ENCODE data around the gene ASXL2.
"Not testable (repeated sequence)": the region's sequence is repeated elsewhere in the genome, so short reads cannot be mapped to it uniquely, and the experiment has no call there.

ASXL2 gene

GRCh38 chr2:25894135-25894830 is 16.0 kb upstream of the ASXL2 start:
- in situ Hi-C loops (cut with HindIII; ENCODE audit: low sequenced_read_pairs): no loop called here

- in situ Hi-C loops (cut with HindIII; ENCODE audit: low sequenced_read_pairs): no loop called here
Observed at GRCh38 chr2:25891672-25892071, 13.4 kb upstream of the ASXL2 start.

- in situ Hi-C loops (cut with HindIII; ENCODE audit: low sequenced_read_pairs): no loop called here
Observed at GRCh38 chr2:25887624-25888242, 9.4 kb upstream of the ASXL2 start.

DNA sequence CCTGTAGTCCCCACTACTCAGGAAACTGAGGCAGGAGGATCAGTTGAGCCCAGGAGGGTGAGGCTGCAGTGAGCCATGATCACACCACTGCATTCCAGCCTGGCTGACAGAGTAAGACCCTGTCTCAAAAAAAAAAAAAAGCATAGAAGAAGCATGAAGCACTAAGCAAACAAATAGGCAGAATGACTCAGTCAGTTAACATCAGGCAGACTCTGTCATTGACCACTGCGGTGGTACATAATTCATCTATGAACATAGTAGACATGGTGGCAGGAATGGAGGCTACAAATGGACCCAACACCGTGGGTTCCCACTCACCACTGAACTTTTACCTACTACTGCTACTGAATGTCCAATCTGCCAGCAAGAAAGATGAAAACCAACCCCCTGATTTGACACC is 7.6 kb upstream of the ASXL2 start:
- in situ Hi-C loops (cut with HindIII; ENCODE audit: low sequenced_read_pairs): no loop called here

- in situ Hi-C loops (cut with HindIII; ENCODE audit: low sequenced_read_pairs): no loop called here
Observed at GRCh38 chr2:25881764-25882163, 3.5 kb upstream of the ASXL2 start.

DNA sequence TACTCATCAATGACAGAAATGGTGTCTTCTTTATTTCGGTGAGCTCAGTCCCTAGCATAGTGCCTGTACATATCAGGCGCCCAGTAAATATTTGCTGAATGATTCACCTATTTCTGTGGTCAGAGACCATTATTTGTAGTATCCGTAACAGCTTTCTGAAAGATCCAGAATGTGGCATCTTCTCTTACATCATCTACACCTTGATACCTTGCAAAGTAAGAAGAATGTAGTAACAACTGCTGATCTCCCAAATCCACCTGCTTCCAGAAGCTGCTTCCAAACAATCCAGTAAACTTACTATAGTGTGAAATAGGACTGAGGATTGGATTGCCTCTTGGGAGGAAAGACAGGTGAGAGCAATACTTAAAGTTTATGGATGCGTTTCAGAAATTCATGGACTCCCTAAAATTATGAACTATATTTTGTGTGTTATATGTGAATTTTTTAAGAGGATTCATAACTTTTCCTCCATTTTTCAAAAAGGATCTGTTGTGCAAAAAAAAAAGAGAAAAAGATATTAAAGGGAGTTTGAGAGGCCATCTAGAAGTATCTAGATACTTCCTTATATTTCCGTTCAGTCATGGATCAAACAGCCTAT is 945 bp upstream of the ASXL2 start:
- in situ Hi-C loops (cut with HindIII; ENCODE audit: low sequenced_read_pairs): loop anchor here (5.0 kb wide), 1 partner anchor 48 kb away; no protein-coding TSS in a partner anchor

- in situ Hi-C loops (cut with HindIII; ENCODE audit: low sequenced_read_pairs): loop anchor here (5.0 kb wide), 1 partner anchor 50 kb away; no protein-coding TSS in a partner anchor
Observed at GRCh38 chr2:25877431-25878360, 591 bp downstream of the ASXL2 start.

- in situ Hi-C loops (cut with HindIII; ENCODE audit: low sequenced_read_pairs): no loop called here
Observed at GRCh38 chr2:25872134-25872533, 6.2 kb downstream of the ASXL2 start.

DNA sequence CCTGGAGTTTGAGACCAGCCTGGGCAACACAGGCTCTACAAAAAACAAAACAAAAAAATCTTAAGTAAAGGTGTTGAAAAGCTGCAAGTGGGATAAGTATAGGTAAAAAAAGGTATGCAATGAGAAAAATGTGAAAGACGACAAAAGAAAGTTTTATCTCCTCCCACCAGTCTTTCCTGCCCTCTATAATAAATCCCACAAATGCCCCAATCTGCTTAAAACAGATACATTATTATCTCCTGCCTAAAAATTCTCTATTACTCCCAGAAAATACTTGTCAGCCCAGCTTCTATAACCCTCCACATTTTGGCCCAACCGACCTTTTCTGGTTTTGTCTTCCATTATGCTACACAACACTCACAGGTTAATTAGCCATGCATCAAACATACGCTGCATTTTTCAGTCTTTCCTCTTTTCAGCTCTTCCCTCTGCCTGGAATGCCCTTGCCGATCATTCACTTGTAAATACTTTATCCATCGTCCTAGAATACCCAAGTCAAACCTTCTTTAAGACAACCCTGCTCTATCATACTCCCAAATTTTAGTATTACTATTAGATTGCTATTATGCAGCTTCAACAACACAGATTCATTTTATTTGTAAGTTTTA is 10.8 kb downstream of the ASXL2 start:
- in situ Hi-C loops (cut with HindIII; ENCODE audit: low sequenced_read_pairs): loop anchor here (10.0 kb wide), 1 partner anchor 127 kb away; no protein-coding TSS in a partner anchor

DNA sequence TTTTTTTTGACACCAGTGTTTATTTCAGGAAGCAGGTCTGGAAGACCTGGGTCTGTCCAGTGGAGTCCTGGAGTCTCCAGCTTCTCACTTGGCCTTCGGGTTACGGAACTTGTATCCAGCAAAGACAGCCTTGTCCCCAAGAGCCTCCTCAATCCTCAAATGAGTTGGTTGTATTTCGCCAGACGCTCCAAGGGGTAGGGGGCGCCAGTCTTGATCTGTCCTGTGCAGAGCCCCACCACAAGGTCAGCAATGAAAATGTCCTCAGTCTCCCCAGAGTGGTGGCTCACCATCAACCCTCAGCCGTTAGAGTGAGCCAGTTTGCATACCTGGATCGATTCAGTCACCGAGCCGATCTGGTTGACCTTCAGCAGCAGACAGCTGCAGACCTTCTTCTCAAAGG is 21.9 kb downstream of the ASXL2 start:
- in situ Hi-C loops (cut with HindIII; ENCODE audit: low sequenced_read_pairs): no loop called here

DNA sequence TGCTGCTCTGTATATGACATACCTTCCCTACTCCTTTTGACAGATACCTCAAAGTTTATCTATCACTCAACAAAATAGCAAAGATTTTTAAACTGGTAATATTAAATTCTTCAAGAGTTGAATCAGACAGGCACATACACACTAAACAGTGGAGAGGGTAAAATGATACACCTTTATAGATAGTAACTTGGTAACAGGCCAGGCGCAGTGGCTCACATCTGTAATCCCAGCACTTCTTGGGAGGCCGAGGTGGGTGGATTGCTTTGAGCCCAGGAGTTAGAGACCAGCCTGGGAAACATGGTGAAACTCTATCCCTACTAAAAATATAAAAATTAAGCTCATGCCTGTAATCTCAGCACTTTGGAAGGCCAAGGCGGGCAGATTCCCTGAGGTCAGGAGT is 23.2 kb downstream of the ASXL2 start:
- in situ Hi-C loops (cut with HindIII; ENCODE audit: low sequenced_read_pairs): no loop called here

DNA sequence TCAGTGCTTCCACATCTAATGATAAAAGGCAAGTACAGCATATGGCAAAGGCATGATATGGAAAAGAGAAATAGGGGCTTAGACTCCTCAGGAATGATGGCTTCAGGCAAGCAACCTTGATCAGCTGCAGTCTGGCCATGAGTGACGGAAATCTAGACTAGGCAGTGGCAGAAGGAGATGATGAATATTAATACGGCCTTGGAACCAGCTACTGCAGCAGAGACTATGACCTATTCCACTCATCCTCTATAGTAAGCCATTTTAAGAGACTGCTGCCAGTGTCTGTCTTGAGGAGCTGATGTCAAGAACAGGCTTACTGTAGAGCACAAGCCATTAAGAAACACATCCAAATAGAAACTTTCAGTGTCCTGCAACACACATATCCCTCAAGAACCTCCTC is 23.7 kb downstream of the ASXL2 start:
- in situ Hi-C loops (cut with HindIII; ENCODE audit: low sequenced_read_pairs): no loop called here

DNA sequence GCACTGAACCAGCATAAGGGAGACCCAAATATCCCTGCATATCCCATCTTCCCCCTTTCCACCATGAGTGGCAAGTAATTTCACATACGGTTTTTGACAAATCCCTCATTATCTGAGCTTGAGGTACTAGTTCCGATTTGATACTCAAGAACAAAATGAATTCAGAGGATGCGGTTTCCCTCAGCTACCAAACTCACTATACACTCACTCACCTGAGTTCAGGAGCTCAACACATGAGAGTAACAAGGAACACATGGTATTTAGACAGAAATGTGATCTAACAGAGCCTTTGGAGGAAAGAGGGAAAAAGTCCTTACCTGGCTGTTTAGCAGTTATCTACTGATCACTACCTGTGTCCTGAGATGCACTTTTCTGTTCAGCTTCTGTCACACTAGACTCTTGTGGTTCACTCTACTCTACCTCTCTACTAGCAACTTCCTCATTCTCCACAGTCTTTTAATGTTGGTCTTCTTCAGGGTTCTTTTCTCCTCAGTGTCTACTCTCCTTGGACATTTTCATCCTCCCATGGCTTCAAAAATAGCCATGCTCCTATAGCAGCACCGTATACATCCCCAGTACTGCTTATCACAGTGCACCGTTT is 25.1 kb downstream of the ASXL2 start:
- in situ Hi-C loops (cut with HindIII; ENCODE audit: low sequenced_read_pairs): no loop called here

DNA sequence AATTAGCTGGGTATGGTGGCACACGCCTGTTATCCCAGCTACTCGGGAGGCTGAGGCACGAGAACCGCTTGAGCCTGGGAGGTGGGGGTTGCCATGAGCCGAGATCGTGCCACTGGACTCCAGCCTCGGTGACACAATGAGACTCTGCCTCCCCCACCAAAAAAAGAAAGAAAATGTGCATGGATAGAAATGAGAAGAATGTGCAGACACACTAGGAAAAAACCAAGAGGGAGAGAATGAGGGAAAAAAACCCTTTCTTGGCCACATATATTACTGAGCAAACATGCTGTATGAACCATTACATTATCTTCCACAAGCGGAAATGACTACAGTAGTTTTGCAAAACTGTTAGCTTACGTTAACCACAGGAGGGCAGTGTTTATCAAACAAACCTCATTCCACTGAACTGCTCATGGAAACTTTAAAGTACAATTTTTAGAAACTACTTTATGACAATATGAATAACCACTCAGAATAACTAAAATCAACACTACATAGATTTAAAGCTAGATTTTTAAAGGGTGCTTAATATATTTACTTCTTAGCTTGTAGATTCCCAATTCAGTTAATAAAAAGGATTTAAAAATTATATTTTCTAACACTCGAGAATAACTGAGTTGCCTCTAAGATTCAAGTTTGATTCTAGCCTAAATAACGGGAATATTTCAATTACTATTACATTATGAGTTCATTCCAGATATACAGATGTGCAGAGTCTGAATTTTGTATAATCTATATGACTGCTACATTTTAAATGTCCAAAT is 26.4 kb downstream of the ASXL2 start:
- in situ Hi-C loops (cut with HindIII; ENCODE audit: low sequenced_read_pairs): no loop called here

DNA sequence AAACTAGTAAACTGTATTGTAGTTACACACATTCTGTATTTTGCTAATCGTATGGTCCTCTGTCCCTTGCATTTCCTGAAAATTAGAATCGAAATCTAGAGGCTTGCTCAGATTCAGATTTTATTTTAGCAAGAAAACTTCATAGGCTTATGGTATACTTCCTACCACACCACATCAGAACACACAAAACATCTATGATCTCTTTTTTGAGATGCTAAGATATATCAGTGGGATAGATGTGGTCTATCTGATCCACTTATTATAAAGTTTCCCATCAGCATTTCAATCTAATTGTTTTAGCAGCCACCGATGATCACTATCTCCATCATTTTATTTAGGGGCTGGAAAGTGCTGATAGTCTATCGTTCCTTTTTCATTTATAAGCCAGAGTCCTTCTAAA is 27.9 kb downstream of the ASXL2 start:
- in situ Hi-C loops (cut with HindIII; ENCODE audit: low sequenced_read_pairs): not testable (repeated sequence)

- in situ Hi-C loops (cut with HindIII; ENCODE audit: low sequenced_read_pairs): not testable (repeated sequence)
Observed at GRCh38 chr2:25849350-25849749, 28.9 kb downstream of the ASXL2 start.

DNA sequence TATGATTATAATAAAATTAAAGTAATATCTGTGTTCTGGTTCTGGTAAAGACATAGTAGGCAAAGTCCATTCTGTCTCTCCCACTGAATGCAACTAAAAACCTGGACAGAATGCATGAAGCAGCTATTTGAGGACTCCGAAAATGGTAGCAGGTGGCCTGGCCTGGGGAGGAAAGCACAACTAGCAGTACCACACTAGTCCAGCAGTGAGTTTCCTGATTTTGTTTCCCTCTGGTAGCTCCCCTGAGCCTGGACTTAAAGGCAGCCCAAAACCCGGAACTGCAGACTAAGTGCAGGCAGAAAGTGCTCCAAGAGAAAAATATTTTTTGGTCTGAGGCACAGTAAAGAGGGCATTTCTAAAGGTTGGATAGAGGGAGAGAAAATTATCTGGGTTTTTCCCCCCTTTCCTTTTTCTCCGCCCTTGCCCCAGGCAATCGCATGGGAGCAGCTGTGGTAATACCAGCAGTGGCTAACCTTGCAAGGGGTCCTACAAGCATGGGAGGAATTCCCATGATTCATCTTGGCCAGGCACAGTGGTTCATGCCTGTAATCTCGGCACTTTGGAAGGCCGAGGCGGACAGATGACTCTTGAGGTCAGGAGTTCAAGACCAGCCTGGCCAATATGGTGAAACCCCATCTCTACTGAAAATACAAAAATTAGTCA is 32.3 kb downstream of the ASXL2 start:
- in situ Hi-C loops (cut with HindIII; ENCODE audit: low sequenced_read_pairs): no loop called here

DNA sequence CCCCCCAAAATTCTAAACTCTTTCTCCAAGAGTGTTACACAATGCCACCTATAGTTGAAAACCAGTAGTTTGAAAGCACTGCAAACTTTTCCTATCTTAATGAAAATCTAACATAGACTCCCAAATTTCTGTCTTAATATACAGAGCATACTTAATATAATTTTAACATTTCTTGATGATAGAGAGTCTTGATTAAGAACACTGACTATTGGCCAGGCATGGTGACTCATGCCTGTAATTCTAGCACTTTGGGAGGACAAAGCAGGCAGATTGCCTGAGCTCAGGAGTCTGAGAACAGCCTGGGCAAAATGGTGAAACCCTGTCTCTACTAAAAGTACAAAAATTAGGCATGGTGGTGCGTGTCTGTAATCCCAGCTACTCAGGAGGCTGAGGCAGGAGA is 34.2 kb downstream of the ASXL2 start:
- in situ Hi-C loops (cut with HindIII; ENCODE audit: low sequenced_read_pairs): no loop called here

DNA sequence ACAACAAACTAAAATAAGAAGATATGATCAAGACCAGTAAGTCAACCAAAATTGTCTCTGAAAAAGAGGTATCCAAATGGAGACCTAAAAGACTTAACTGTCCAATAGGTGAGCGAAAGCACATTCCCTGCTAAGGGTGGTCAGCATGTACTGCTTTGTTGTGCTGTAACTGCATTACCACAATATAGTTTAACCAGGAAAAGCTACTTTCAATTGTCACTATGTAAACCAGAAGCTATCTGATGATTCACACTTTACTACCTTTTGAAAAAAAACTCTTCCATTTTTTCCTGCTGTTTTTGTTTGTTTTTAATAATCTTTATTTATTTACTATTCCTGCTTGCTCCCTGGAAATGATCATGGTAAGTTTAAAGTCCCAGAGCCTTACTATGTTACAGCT is 36.1 kb downstream of the ASXL2 start:
- in situ Hi-C loops (cut with HindIII; ENCODE audit: low sequenced_read_pairs): no loop called here

All from endothelial cell of hepatic sinusoid (primary cell).